ENCODE data around the gene FBXO36. TPM values are rescaled to one million over a fixed set of nuclear protein-coding genes. Genes with fewer than 3 reads are reported as not detected.

Gene FBXO36
- total RNA-seq, 1 experiment from 2014 or later: 2.6 TPM

GRCh38 chr2:230048010-230048671, 125.8 kb downstream of the FBXO36 start:
- H4K20me1 ChIP-seq (ENCODE audit: insufficient read depth, low read depth, low read length): no peaks in the 10 kb centered on the region
- H3K27ac ChIP-seq (ENCODE audit: low read length): no peak overlapping the region
- no peaks in the 10 kb centered on the region for H3K4me1 ChIP-seq (ENCODE audit: low read length)
- no peaks in the 10 kb centered on the region for H3K36me3 ChIP-seq (ENCODE audit: insufficient read depth, low read length)
- DNase-seq: no peak
- no peaks in the 10 kb centered on the region for H3K9me2 ChIP-seq (replicated peaks; ENCODE audit: insufficient read depth, low read length)
- H3K4me3 ChIP-seq (ENCODE audit: low read length): no peak overlapping the region
- no peak overlapping the region for H3K9ac ChIP-seq (ENCODE audit: low read length)
- H3K27me3 ChIP-seq (ENCODE audit: low read length): no peaks in the 10 kb centered on the region
- H3K9me3 ChIP-seq (ENCODE audit: low read length): no peaks in the 10 kb centered on the region
- no peak overlapping the region for H2AFZ ChIP-seq (ENCODE audit: low read length)
- H3K79me2 ChIP-seq (ENCODE audit: low read length): no peaks in the 10 kb centered on the region
- no peak overlapping the region for H3K4me2 ChIP-seq (ENCODE audit: low read depth, low read length, poor library complexity, severe bottlenecking)

- Histone ChIP-seq H3K9me2 (replicated peaks; ENCODE audit: insufficient read depth, low read length) (no peaks in the 10 kb centered on the region), H3K9ac (ENCODE audit: low read length) (no peak overlapping the region), H3K36me3 (ENCODE audit: insufficient read depth, low read length) (no peaks in the 10 kb centered on the region), H3K4me1 (ENCODE audit: low read length) (peaks cover 5% of the 10 kb centered on the region), H2AFZ (ENCODE audit: low read length) (no peak overlapping the region), H3K79me2 (ENCODE audit: low read length) (no peaks in the 10 kb centered on the region), H3K9me3 (ENCODE audit: low read length) (no peaks in the 10 kb centered on the region), H3K4me2 (ENCODE audit: low read depth, low read length, poor library complexity, severe bottlenecking) (no peak overlapping the region), H4K20me1 (ENCODE audit: insufficient read depth, low read depth, low read length) (no peaks in the 10 kb centered on the region), H3K27me3 (ENCODE audit: low read length) (no peaks in the 10 kb centered on the region), H3K4me3 (ENCODE audit: low read length) (no peak overlapping the region), H3K27ac (ENCODE audit: low read length) (no peak overlapping the region)
- DNase-seq: no peak
Measured at GRCh38 chr2:230050136-230050535, 127.8 kb downstream of the FBXO36 start.

- Histone ChIP-seq H3K36me3 (ENCODE audit: insufficient read depth, low read length) (no peaks in the 10 kb centered on the region), H3K9me2 (replicated peaks; ENCODE audit: insufficient read depth, low read length) (no peaks in the 10 kb centered on the region), H2AFZ (ENCODE audit: low read length) (no peak overlapping the region), H3K27ac (ENCODE audit: low read length) (no peak overlapping the region), H3K9ac (ENCODE audit: low read length) (no peak overlapping the region), H3K79me2 (ENCODE audit: low read length) (no peaks in the 10 kb centered on the region), H3K27me3 (ENCODE audit: low read length) (no peaks in the 10 kb centered on the region), H3K9me3 (ENCODE audit: low read length) (no peaks in the 10 kb centered on the region), H4K20me1 (ENCODE audit: insufficient read depth, low read depth, low read length) (no peaks in the 10 kb centered on the region), H3K4me3 (ENCODE audit: low read length) (no peak overlapping the region), H3K4me1 (ENCODE audit: low read length) (peaks cover 5% of the 10 kb centered on the region), H3K4me2 (ENCODE audit: low read depth, low read length, poor library complexity, severe bottlenecking) (no peak overlapping the region)
- DNase-seq: no peak
Measured at GRCh38 chr2:230052299-230052698, 130.0 kb downstream of the FBXO36 start.

- no peak for DNase-seq
Measured at GRCh38 chr2:230053753-230054478, 131.6 kb downstream of the FBXO36 start.

GRCh38 chr2:230060672-230061293, 138.5 kb downstream of the FBXO36 start:
- Histone ChIP-seq H4K20me1 (ENCODE audit: insufficient read depth, low read depth, low read length) (no peaks in the 10 kb centered on the region), H2AFZ (ENCODE audit: low read length) (no peak overlapping the region), H3K4me2 (ENCODE audit: low read depth, low read length, poor library complexity, severe bottlenecking) (no peak overlapping the region), H3K27ac (ENCODE audit: low read length) (no peak overlapping the region), H3K27me3 (ENCODE audit: low read length) (no peaks in the 10 kb centered on the region), H3K36me3 (ENCODE audit: insufficient read depth, low read length) (no peaks in the 10 kb centered on the region), H3K4me1 (ENCODE audit: low read length) (no peaks in the 10 kb centered on the region), H3K9ac (ENCODE audit: low read length) (no peak overlapping the region), H3K9me3 (ENCODE audit: low read length) (no peaks in the 10 kb centered on the region), H3K4me3 (ENCODE audit: low read length) (no peak overlapping the region), H3K9me2 (replicated peaks; ENCODE audit: insufficient read depth, low read length) (no peaks in the 10 kb centered on the region), H3K79me2 (ENCODE audit: low read length) (no peaks in the 10 kb centered on the region)
- DNase-seq: no peak

More at GRCh38 chr2:230053753-230054478, 131.6 kb downstream of the FBXO36 start:
- Histone ChIP-seq H3K9ac (ENCODE audit: low read length) (no peak overlapping the region), H2AFZ (ENCODE audit: low read length) (peak overlapping the region; percentile 42; the same call in 1 of the 2 replicates), H3K4me3 (ENCODE audit: low read length) (no peak overlapping the region), H4K20me1 (ENCODE audit: insufficient read depth, low read depth, low read length) (no peaks in the 10 kb centered on the region), H3K27ac (ENCODE audit: low read length) (no peak overlapping the region), H3K79me2 (ENCODE audit: low read length) (no peaks in the 10 kb centered on the region), H3K9me3 (ENCODE audit: low read length) (no peaks in the 10 kb centered on the region), H3K4me1 (ENCODE audit: low read length) (peaks cover 5% of the 10 kb centered on the region), H3K4me2 (ENCODE audit: low read depth, low read length, poor library complexity, severe bottlenecking) (no peak overlapping the region), H3K9me2 (replicated peaks; ENCODE audit: insufficient read depth, low read length) (no peaks in the 10 kb centered on the region), H3K36me3 (ENCODE audit: insufficient read depth, low read length) (no peaks in the 10 kb centered on the region), H3K27me3 (ENCODE audit: low read length) (no peaks in the 10 kb centered on the region)

Small RNAs within 50 kb of the gene (small RNA-seq; reads per million reads assigned to genes)
- gene RNU6-1027P (not detected), gene RNU6-613P (not detected), gene RNU6-964P (not detected), gene RNY4P19 (0.16 reads per million)

Other genes starting within 250 kb of the FBXO36 start
- not detected in 2 replicates for gene DNER, start 207.9 kb upstream of the FBXO36 start, total RNA-seq (2014; rRNA removed; shearing (Covaris generic); ENCODE audit: low replicate concordance)
- 187 and 194 TPM in 2 replicates for gene TRIP12, start 494 bp upstream of the FBXO36 start, total RNA-seq (2014; rRNA removed; shearing (Covaris generic); ENCODE audit: low replicate concordance)
- gene SLC16A14, start 146.4 kb downstream of the FBXO36 start, total RNA-seq (2014; rRNA removed; shearing (Covaris generic); ENCODE audit: low replicate concordance): 0.15 and 0.29 TPM in 2 replicates

Measured in Karpas-422 (cell line).